C4-2B (cell line): ENCODE data around the gene NRXN3.

Source experiments
- ZFX ChIP-seq: fragments of 450-650 bp; IDR thresholded peaks from 2 replicates; pipeline ENCODE4 v1.6.1; 2017
- TF ChIP-seq, protein P1 (sequence below): fragments of 450-650 bp; conservative IDR thresholded peaks from 2 replicates; pipeline ENCODE4 v1.5.1; 2017; ENCODE audit warnings: mild to moderate bottlenecking

DNA sequence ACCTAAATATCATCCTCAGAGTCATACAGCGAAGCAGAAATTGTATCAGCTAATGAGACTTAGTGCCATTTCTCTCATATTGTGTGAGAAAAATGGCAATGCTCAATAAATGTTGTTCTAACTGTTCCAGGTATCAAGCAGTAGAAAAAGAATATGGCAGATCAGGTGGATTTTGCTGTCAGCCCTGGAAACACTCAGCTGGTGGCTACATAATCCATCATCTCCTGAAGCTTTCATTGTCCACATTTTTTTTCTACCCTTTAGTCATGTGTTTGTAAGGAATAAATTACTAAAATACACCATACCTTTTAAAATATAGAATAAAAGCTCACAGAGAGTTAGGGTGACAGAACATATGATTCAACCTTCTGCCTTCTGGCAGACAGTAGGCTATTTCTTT is 1200.8 kb downstream of the NRXN3 start:
- TF ChIP-seq, protein P1, sequence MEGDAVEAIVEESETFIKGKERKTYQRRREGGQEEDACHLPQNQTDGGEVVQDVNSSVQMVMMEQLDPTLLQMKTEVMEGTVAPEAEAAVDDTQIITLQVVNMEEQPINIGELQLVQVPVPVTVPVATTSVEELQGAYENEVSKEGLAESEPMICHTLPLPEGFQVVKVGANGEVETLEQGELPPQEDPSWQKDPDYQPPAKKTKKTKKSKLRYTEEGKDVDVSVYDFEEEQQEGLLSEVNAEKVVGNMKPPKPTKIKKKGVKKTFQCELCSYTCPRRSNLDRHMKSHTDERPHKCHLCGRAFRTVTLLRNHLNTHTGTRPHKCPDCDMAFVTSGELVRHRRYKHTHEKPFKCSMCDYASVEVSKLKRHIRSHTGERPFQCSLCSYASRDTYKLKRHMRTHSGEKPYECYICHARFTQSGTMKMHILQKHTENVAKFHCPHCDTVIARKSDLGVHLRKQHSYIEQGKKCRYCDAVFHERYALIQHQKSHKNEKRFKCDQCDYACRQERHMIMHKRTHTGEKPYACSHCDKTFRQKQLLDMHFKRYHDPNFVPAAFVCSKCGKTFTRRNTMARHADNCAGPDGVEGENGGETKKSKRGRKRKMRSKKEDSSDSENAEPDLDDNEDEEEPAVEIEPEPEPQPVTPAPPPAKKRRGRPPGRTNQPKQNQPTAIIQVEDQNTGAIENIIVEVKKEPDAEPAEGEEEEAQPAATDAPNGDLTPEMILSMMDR: no peak
- TF ChIP-seq ZFX: no peak
